Measurements from ENCODE around the gene CTDSP2. TPM values are rescaled to one million over a fixed set of nuclear protein-coding genes. Genes with fewer than 3 reads are reported as not detected.

The CTDSP2 gene
- total and polyA plus RNA-seq, 10 of the 15 experiments (the other 5 are each of a cell fraction or from before 2014, with no cell fraction given): 17.3 to 98.2 (median 54.1) TPM

- TF ChIP-seq, protein P1, sequence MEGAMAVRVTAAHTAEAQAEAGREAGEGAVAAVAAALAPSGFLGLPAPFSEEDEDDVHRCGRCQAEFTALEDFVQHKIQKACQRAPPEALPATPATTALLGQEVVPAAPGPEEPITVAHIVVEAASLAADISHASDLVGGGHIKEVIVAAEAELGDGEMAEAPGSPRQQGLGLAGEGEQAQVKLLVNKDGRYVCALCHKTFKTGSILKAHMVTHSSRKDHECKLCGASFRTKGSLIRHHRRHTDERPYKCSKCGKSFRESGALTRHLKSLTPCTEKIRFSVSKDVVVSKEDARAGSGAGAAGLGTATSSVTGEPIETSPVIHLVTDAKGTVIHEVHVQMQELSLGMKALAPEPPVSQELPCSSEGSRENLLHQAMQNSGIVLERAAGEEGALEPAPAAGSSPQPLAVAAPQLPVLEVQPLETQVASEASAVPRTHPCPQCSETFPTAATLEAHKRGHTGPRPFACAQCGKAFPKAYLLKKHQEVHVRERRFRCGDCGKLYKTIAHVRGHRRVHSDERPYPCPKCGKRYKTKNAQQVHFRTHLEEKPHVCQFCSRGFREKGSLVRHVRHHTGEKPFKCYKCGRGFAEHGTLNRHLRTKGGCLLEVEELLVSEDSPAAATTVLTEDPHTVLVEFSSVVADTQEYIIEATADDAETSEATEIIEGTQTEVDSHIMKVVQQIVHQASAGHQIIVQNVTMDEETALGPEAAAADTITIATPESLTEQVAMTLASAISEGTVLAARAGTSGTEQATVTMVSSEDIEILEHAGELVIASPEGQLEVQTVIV (IDR thresholded peaks at IDR 0.05; ENCODE audit: borderline replicate concordance, partially characterized antibody): no peak
- TF ChIP-seq, protein P2, sequence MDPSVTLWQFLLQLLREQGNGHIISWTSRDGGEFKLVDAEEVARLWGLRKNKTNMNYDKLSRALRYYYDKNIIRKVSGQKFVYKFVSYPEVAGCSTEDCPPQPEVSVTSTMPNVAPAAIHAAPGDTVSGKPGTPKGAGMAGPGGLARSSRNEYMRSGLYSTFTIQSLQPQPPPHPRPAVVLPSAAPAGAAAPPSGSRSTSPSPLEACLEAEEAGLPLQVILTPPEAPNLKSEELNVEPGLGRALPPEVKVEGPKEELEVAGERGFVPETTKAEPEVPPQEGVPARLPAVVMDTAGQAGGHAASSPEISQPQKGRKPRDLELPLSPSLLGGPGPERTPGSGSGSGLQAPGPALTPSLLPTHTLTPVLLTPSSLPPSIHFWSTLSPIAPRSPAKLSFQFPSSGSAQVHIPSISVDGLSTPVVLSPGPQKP (IDR thresholded peaks at IDR 0.05; ENCODE audit: low read depth, low read length): no peak
These were observed 68.6 kb downstream of the CTDSP2 start (continued) for GRCh38 chr12:57777911-57778310.

GRCh38 chr12:57777367-57777766, 69.2 kb downstream of the CTDSP2 start:
- intact Hi-C loops (cut with micrococcal nuclease; ENCODE audit: unreplicated experiment) (no loop called here), in situ Hi-C loops (cut with MboI) (no loop called here)
- CTCF ChIA-PET: interaction anchor here (1.0 to 2.1 kb wide), 3 partner anchors 10 to 21 kb away, joined by 3 to 9 read pairs (median 4); no protein-coding TSS in a partner anchor
- Histone ChIP-seq H3K4me2 (ENCODE audit: control insufficient read depth, insufficient read depth) (no peak overlapping the region), H3K27ac (ENCODE audit: control insufficient read depth, insufficient read depth) (no peak overlapping the region), H3K9me3 (replicated peaks; ENCODE audit: control insufficient read depth, insufficient read depth, low read length) (no peaks in the 10 kb centered on the region), H3K79me2 (ENCODE audit: control insufficient read depth, insufficient read depth, low read length) (no peaks in the 10 kb centered on the region), H3K36me3 (ENCODE audit: control insufficient read depth in 2 of 2, insufficient read depth in 2 of 2, low read length in 1 of 2) (no peaks in the 10 kb centered on the region), H2AFZ (ENCODE audit: control insufficient read depth, low read depth, low read length) (no peak overlapping the region), H3K27me3 (replicated peaks in 1 of 2; ENCODE audit: control insufficient read depth in 2 of 2, insufficient read depth in 2 of 2, low read length in 1 of 2) (no peaks in the 10 kb centered on the region), H3K4me3 (no peak overlapping the region), H3K9ac (ENCODE audit: control insufficient read depth, insufficient read depth, low read length) (no peak overlapping the region), H3K4me1 (ENCODE audit: control insufficient read depth, insufficient read depth, low read length) (peaks cover 11% of the 10 kb centered on the region), H4K20me1 (ENCODE audit: control insufficient read depth, insufficient read depth) (no peaks in the 10 kb centered on the region)
- no peak for TF ChIP-seq NFYA (IDR thresholded peaks at IDR 0.05; ENCODE audit: borderline replicate concordance, low read depth, low read length)
- TF ChIP-seq NR2F1 (conservative IDR thresholded peaks at IDR 0.05): no peak
- no peak for TF ChIP-seq MXI1 (IDR thresholded peaks at IDR 0.05; ENCODE audit: low read depth, low read length)
- TF ChIP-seq NR2C2 (IDR thresholded peaks at IDR 0.05; ENCODE audit: borderline replicate concordance, control insufficient read depth, insufficient read length, low read depth): no peak
- TF ChIP-seq BHLHE40 (IDR thresholded peaks at IDR 0.05; ENCODE audit: borderline replicate concordance in 1 of 2, low read depth in 2 of 2, low read length in 1 of 2): no peak
- TF ChIP-seq POLR2A (IDR thresholded peaks at IDR 0.05; ENCODE audit: low read depth, low read length): no peak
- FAIRE-seq (no peak), ATAC-seq (no peak), DNase-seq (ENCODE audit: low read depth, low spot score) (no peak)
- RAD21 ChIA-PET (ENCODE audit: unreplicated experiment): no interaction called here
- WGBS (ENCODE audit: insufficient coverage, insufficient replicate concordance, low lambda C conversion rate, missing lambda C conversion rate): 98% methylated on average over 7 of the region's 7 CpGs
- BruUV-seq (replicated peaks): no TSS peak
- SMC1A ChIA-PET (ENCODE audit: uncharacterized antibody, unreplicated experiment): no interaction called here
- POLR2A ChIA-PET: no interaction called here
